GM12878 (cell line): ENCODE results near the gene TTC32. TPM values are rescaled to one million over a fixed set of nuclear protein-coding genes. Genes with fewer than 3 reads are reported as not detected.

Source experiments
- ATAC-seq: fragments of 200-7000 bp; cut with Tn5 transposase; 3 replicates; pipeline ENCODE4 v1.9.1; 2020; ENCODE audit warnings: mild to moderate bottlenecking, moderate library complexity
- BruUV-seq: library from RNA; stranded (reverse); fragments of 400-500 nt; replicated peaks from 2 replicates; lab custom pipeline; 2021; lab: Mats Ljungman, UMichigan
- CTCF ChIA-PET: fragments of 300-600 bp; sonication (Branson Sonifier 250); formaldehyde crosslinking; extraction: SDS; loops from one replicate; lab custom pipeline; 2021; ENCODE audit warnings: inconsistent platforms; lab: Yijun Ruan, JAX
- POLR2A ChIA-PET: fragments of 350-600 bp; formaldehyde crosslinking; extraction: SDS; loops from one replicate; lab custom pipeline; 2021; ENCODE audit warnings: inconsistent platforms; lab: Charles Lee
- RAD21 ChIA-PET: fragments of 300-600 bp; sonication (Branson Sonifier 250); formaldehyde crosslinking; loops from one replicate; lab custom pipeline; 2023; ENCODE audit warnings: antibody characterized with exemption; ENCODE audit not compliant: unreplicated experiment; lab: Charles Lee
- SMC1A ChIA-PET: fragments of 300-600 bp; sonication (Branson Sonifier 250); formaldehyde crosslinking; loops from one replicate; lab custom pipeline; 2023; ENCODE audit not compliant: unreplicated experiment, uncharacterized antibody; lab: Charles Lee
- DNase-seq: peaks from one replicate; pipeline ENCODE4 v3.0.0-alpha.2; 2011; ENCODE audit warnings: low read depth, low spot score
- FAIRE-seq: peaks from 3 replicates; lab custom pipeline; 2011; peaks lifted over from hg19 to GRCh38; lab: Jason Lieb, UNC
- H2AFZ ChIP-seq: 2 replicates; pipeline ENCODE4 v1.6.0; 2011; ENCODE audit warnings: low read depth, low read length, control low read depth; ENCODE audit not compliant: control insufficient read depth
- H3K27ac ChIP-seq: 2 replicates; pipeline ENCODE4 v1.5.1; 2011; ENCODE audit warnings: control low read depth; ENCODE audit not compliant: control insufficient read depth, insufficient read depth
- H3K27me3 ChIP-seq, 2 experiments: replicated peaks in 1 of 2; 2 replicates each; pipeline versions ENCODE4 v1.6.0 to v1.6.1; 2011; ENCODE audit warnings: low read length in 1 of 2; ENCODE audit not compliant: control insufficient read depth in 2 of 2, insufficient read depth in 2 of 2
- H3K36me3 ChIP-seq, 2 experiments: 2 replicates each; pipeline ENCODE4 v1.5.1; 2011; ENCODE audit warnings: low read length in 1 of 2; ENCODE audit not compliant: control insufficient read depth in 2 of 2, insufficient read depth in 2 of 2
- H3K4me1 ChIP-seq: 2 replicates; pipeline ENCODE4 v1.6.1; 2011; ENCODE audit warnings: mild to moderate bottlenecking, low read length, moderate library complexity, mixed read lengths; ENCODE audit not compliant: control insufficient read depth, insufficient read depth
- H3K4me2 ChIP-seq: 2 replicates; pipeline ENCODE4 v1.6.0; 2011; ENCODE audit warnings: control low read depth; ENCODE audit not compliant: control insufficient read depth, insufficient read depth
- H3K4me3 ChIP-seq: fragments of 200-600 bp; sonication (generic); 2 replicates; pipeline ENCODE4 v1.5.1; 2016
- H3K79me2 ChIP-seq: 2 replicates; pipeline ENCODE4 v1.6.0; 2011; ENCODE audit warnings: low read length; ENCODE audit not compliant: control insufficient read depth, insufficient read depth
- H3K9ac ChIP-seq: 2 replicates; pipeline ENCODE4 v1.8.0; 2011; ENCODE audit warnings: low read length, control low read depth, mixed read lengths; ENCODE audit not compliant: control insufficient read depth, insufficient read depth
- H3K9me3 ChIP-seq: replicated peaks from 3 replicates; pipeline ENCODE4 v1.5.1; 2011; ENCODE audit warnings: mild to moderate bottlenecking, low read length; ENCODE audit not compliant: control insufficient read depth, insufficient read depth
- H4K20me1 ChIP-seq: 2 replicates; pipeline ENCODE4 v1.6.0; 2011; ENCODE audit not compliant: control insufficient read depth, insufficient read depth
- EZH2 ChIP-seq: IDR thresholded peaks from 2 replicates; pipeline ENCODE4 v1.6.1; 2012; ENCODE audit warnings: low read depth, mild to moderate bottlenecking, control low read depth, inconsistent platforms, low read length, borderline replicate concordance; ENCODE audit not compliant: control insufficient read depth
- FOXK2 ChIP-seq: fragments of 450-650 bp; IDR thresholded peaks from 2 replicates; pipeline ENCODE4 v1.6.1; 2017; ENCODE audit warnings: mild to moderate bottlenecking, moderate library complexity
- MYC ChIP-seq: IDR thresholded peaks from 2 replicates; pipeline ENCODE4 v1.6.1; 2011; ENCODE audit warnings: mild to moderate bottlenecking, low read length, moderate library complexity, inconsistent platforms; ENCODE audit not compliant: insufficient read depth, insufficient replicate concordance, insufficient read length, severe bottlenecking
- NFXL1 ChIP-seq: fragments of 450-650 bp; IDR thresholded peaks from 2 replicates; pipeline ENCODE4 v1.6.1; 2017; ENCODE audit warnings: antibody characterized with exemption, mild to moderate bottlenecking, borderline replicate concordance
- RFX5 ChIP-seq: IDR thresholded peaks from 2 replicates; pipeline ENCODE4 v1.6.1; 2011; ENCODE audit warnings: low read depth, low read length, improper control_type of control experiment
- RUNX3 ChIP-seq: IDR thresholded peaks from 2 replicates; pipeline ENCODE4 v1.6.1; 2012; ENCODE audit warnings: low read length, inconsistent platforms
- SPI1 ChIP-seq: IDR thresholded peaks from 2 replicates; pipeline ENCODE4 v1.6.1; 2011; ENCODE audit warnings: low read depth, mild to moderate bottlenecking, low read length, moderate library complexity, borderline replicate concordance; ENCODE audit not compliant: insufficient read depth
- STAT3 ChIP-seq: IDR thresholded peaks from 2 replicates; pipeline ENCODE4 v1.6.1; 2011; ENCODE audit warnings: low read depth, low read length, improper control_type of control experiment
- TCF12 ChIP-seq: IDR thresholded peaks from 2 replicates; pipeline ENCODE4 v1.6.1; 2011; ENCODE audit warnings: low read depth, mild to moderate bottlenecking, low read length
- ZNF384 ChIP-seq: IDR thresholded peaks from 2 replicates; pipeline ENCODE4 v1.6.1; 2012; ENCODE audit warnings: low read depth, mild to moderate bottlenecking, low read length, improper control_type of control experiment, borderline replicate concordance
- WGBS: methylation state at CpG from one replicate; pipeline ENCODE4 v1.1.6; 2016; ENCODE audit warnings: low lambda C conversion rate; ENCODE audit not compliant: insufficient replicate concordance, insufficient coverage; ENCODE audit errors: missing lambda C conversion rate; 5-methylcytosine and 5-hydroxymethylcytosine counted together
- in situ Hi-C: fragments of 300-500 bp; cut with MboI; formaldehyde crosslinking; loops from 9 replicates; pipeline ENCODE4 v1.14.3; 2018; ENCODE audit warnings: mixed read lengths
- intact Hi-C: fragments of 100-400 bp; cut with micrococcal nuclease; formaldehyde crosslinking; loops from one replicate; pipeline ENCODE4 v1.14.2; 2022; ENCODE audit not compliant: unreplicated experiment
- polyA plus RNA-seq, 11 experiments: library from polyadenylated mRNA; depleted of rRNA in 4 of 11; unstranded in 6 of 11; stranded (reverse) in 5 of 11; fragments of >200 nt; fragmentation: Nextera tagmentation in 4 of 11; fragmentation: Illumina TruSeq in 1 of 11; extraction: Ambion mirVana in 4 of 11; extraction: Trizol in 1 of 11; gene quantifications; 1 replicate in 1 of 11; 2 replicates in 10 of 11; pipeline versions ENCODE4 v1.2.1 to v1.2.3, GENCODE V29; 2011 to 2016; ENCODE audit warnings: inconsistent platforms in 2 of 11, missing spikeins in 2 of 11, low read depth in 1 of 11
- total RNA-seq, 4 experiments: library from RNA; depleted of rRNA in 3 of 4; stranded (reverse); fragments of >200 nt in 3 of 4; fragmentation: Illumina TruSeq in 1 of 4; extraction: Trizol in 1 of 4; gene quantifications; 2 replicates each; pipeline versions ENCODE4 v1.2.1 to v1.2.3, GENCODE V29; 2013 to 2021
- TF ChIP-seq, protein P1 (sequence below): IDR thresholded peaks from 2 replicates; pipeline ENCODE4 v1.6.1; 2012; ENCODE audit warnings: low read depth, low read length, improper control_type of control experiment

TTC32 gene
- total and polyA plus RNA-seq, 10 of the 15 experiments (the other 5 are each of a cell fraction or from before 2014, with no cell fraction given) = 11.1 to 30.0 (median 19.7) TPM

DNA sequence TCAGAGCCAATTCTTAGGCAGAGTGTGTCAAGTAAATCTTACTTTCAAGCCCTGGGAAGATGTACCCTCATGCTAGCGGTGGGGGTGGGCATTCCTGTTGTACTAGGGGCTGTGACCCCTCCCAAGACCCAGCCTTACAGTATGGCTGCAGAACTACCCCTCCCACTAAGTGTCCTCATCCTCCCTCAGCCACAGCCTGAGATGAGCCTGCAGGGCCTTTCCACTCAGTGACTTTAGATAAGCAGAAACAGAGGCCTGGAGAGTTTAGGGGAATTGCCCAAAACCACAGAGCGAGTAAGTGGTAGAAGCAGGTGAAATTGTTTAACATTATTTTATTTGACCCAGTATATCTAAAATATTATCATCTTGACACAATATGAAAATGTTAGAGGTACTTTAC is 36.6 kb downstream of the TTC32 start:
- POLR2A ChIA-PET = interaction anchor here (0.6 to 1.0 kb wide), 2 partner anchors 30 to 948 kb away, joined by 3 to 4 read pairs; no protein-coding TSS in a partner anchor
- TF ChIP-seq ZNF384 (no peak), RUNX3 (peak; percentile 88), TCF12 (0 out of 2 replicates have a peak, but pooled peaks have one; percentile 6), STAT3 (no peak), NFXL1 (no peak)
- TF ChIP-seq, all 136 proteins: peak for 2
- no peaks in the 10 kb centered on the region for H3K79me2 ChIP-seq
- CTCF ChIA-PET = interaction anchor here (0.9 to 4.2 kb wide), 6 partner anchors 8 to 1344 kb away, joined by 3 to 22 read pairs (median 6); no protein-coding TSS in a partner anchor
- in situ Hi-C loops (loop anchor here (10.0 kb wide), 1 partner anchor 1110 kb away; no protein-coding TSS in a partner anchor), intact Hi-C loops (loop anchor here (5.0 kb wide), 1 partner anchor 232 kb away; no protein-coding TSS in a partner anchor)
- no peaks in the 10 kb centered on the region for H3K9me3 ChIP-seq
- H4K20me1 ChIP-seq = no peaks in the 10 kb centered on the region
- RAD21 ChIA-PET = interaction anchor here (0.8 to 1.6 kb wide), 6 partner anchors 24 to 1344 kb away, joined by 3 to 4 read pairs (median 3); no protein-coding TSS in a partner anchor
- DNase-seq (no peak), ATAC-seq (peak; percentile 75), FAIRE-seq (no peak)
- H3K4me1 ChIP-seq = peaks cover 9% of the 10 kb centered on the region
- no peaks in the 10 kb centered on the region for H3K27me3 ChIP-seq
- H3K27ac ChIP-seq = no peak overlapping the region
- WGBS = 3% methylated on average over 2 of the region's 2 CpGs
- H2AFZ ChIP-seq = peak overlapping the region; percentile 41
- no peaks in the 10 kb centered on the region for H3K36me3 ChIP-seq
- peak overlapping the region; percentile 12; the same call in 1 of the 2 replicates for H3K4me2 ChIP-seq
- SMC1A ChIA-PET = interaction anchor here (0.6 kb wide), 1 partner anchor 626 kb away, joined by 3 read pairs; no protein-coding TSS in a partner anchor
- H3K4me3 ChIP-seq = no peak overlapping the region
- H3K9ac ChIP-seq = peak overlapping the region; percentile 44; the same call in 1 of the 2 replicates
- BruUV-seq = no TSS peak

DNA sequence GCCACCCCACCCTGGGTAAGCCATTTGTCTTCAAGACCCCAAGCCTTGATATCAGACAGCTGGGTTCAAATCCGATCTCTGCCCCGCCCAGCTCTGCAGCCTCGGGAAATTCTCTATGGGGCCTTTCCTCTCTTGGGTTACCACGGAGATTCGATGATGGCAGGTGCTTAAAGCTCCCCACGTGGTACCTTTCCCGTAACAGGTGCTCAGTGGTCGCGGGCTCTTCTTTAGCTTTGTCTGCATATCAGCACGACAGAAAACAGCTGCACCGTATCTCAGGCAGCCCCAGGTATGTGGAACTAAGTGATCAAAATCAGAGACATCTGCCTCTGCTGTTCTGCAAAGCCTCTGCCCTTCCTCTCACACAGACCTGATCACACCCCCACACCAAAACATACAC is 37.4 kb downstream of the TTC32 start:
- ChIA-PET POLR2A (no interaction called here), SMC1A (interaction anchor here (0.8 to 1.2 kb wide), 2 partner anchors 10 to 11 kb away, joined by 3 to 4 read pairs; no protein-coding TSS in a partner anchor), RAD21 (interaction anchor here (0.6 to 1.9 kb wide), 8 partner anchors 25 to 978 kb away, joined by 3 to 4 read pairs (median 3); no protein-coding TSS in a partner anchor), CTCF (interaction anchor here (0.9 to 4.2 kb wide), 11 partner anchors 9 to 1343 kb away, joined by 3 to 22 read pairs (median 4); no protein-coding TSS in a partner anchor)
- Histone ChIP-seq H2AFZ (peak overlapping the region; percentile 13; the same call in 1 of the 2 replicates), H3K9me3 (no peaks in the 10 kb centered on the region), H3K4me2 (0 out of 2 replicates have a peak overlapping the region, but pooled peaks have one; percentile 30), H3K27ac (no peak overlapping the region), H4K20me1 (no peaks in the 10 kb centered on the region), H3K36me3 (no peaks in the 10 kb centered on the region), H3K79me2 (no peaks in the 10 kb centered on the region), H3K27me3 (no peaks in the 10 kb centered on the region), H3K4me1 (peaks cover 9% of the 10 kb centered on the region), H3K9ac (no peak overlapping the region), H3K4me3 (no peak overlapping the region)
- DNase-seq (no peak), FAIRE-seq (no peak), ATAC-seq (no peak; the same call in 2 of the 3 replicates)
- intact Hi-C loops (loop anchor here (5.0 kb wide), 4 partner anchors 177 to 1477 kb away; no protein-coding TSS in a partner anchor), in situ Hi-C loops (loop anchor here (5.0 to 10.0 kb wide), 3 partner anchors 512 to 1342 kb away; no protein-coding TSS in a partner anchor)
- TF ChIP-seq RFX5 = no peak
- TF ChIP-seq, protein P1, sequence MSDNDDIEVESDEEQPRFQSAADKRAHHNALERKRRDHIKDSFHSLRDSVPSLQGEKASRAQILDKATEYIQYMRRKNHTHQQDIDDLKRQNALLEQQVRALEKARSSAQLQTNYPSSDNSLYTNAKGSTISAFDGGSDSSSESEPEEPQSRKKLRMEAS = no peak
- no peak for TF ChIP-seq FOXK2
- 0 out of 2 replicates have a peak, but pooled peaks have one; percentile 13 for TF ChIP-seq TCF12
- TF ChIP-seq MYC = no peak
- no peak for TF ChIP-seq SPI1
- no peak for TF ChIP-seq EZH2
- WGBS = 59% methylated on average over 11 of the region's 11 CpGs
- no TSS peak for BruUV-seq
